Lung (tissue), 16 donors: ENCODE measurements around the gene CLN3. TPM values are rescaled to one million over a fixed set of nuclear protein-coding genes. Genes with fewer than 3 reads are reported as not detected.

Experiments used
- ATAC-seq: fragments of 200-7000 bp; cut with Tn5 transposase; one replicate; pipeline ENCODE4 v1.9.1; 2020; ENCODE audit warnings: moderate number of reproducible peaks; ENCODE audit not compliant: insufficient read depth, low FRiP score
- DNase-seq, 3 donors: peaks; one replicate each; pipeline ENCODE4 v3.0.0-alpha.2; 2013 to 2017
- H3K27ac ChIP-seq, 2 donors: one replicate each; pipeline ENCODE4 v1.5.1; 2013; ENCODE audit warnings: mild to moderate bottlenecking in 2 of 2, moderate library complexity in 2 of 2, control low read depth in 1 of 2, inconsistent platforms in 1 of 2, low read depth in 1 of 2, low read length in 1 of 2
- H3K27me3 ChIP-seq, 3 donors: one replicate each; pipeline ENCODE4 v1.5.1; 2013; ENCODE audit warnings: low read length in 2 of 3; ENCODE audit not compliant: control insufficient read depth in 3 of 3, insufficient read depth in 3 of 3
- H3K36me3 ChIP-seq, 4 donors: one replicate each; pipeline ENCODE4 v1.5.1; 2013; ENCODE audit warnings: low read length in 4 of 4, mild to moderate bottlenecking in 1 of 4, moderate library complexity in 1 of 4; ENCODE audit not compliant: control insufficient read depth in 4 of 4, insufficient read depth in 4 of 4
- H3K4me1 ChIP-seq, 5 donors: one replicate each; pipeline ENCODE4 v1.5.1; 2013; ENCODE audit warnings: low read length in 5 of 5, mild to moderate bottlenecking in 2 of 5, moderate library complexity in 1 of 5; ENCODE audit not compliant: control insufficient read depth in 5 of 5, insufficient read depth in 5 of 5
- H3K4me3 ChIP-seq: one replicate; pipeline ENCODE4 v1.5.1; 2013; ENCODE audit warnings: mild to moderate bottlenecking, control low read depth, moderate library complexity
- H3K9ac ChIP-seq, 2 donors: one replicate each; pipeline ENCODE4 v1.5.1; 2013; ENCODE audit warnings: low read length in 2 of 2, control low read depth in 1 of 2; ENCODE audit not compliant: insufficient read depth in 1 of 2
- H3K9me3 ChIP-seq, 4 donors: one replicate each; pipeline ENCODE4 v1.5.1; 2013; ENCODE audit warnings: low read length in 3 of 4, mild to moderate bottlenecking in 1 of 4, moderate library complexity in 1 of 4; ENCODE audit not compliant: control insufficient read depth in 4 of 4, insufficient read depth in 3 of 4
- CTCF ChIP-seq: IDR thresholded peaks from 2 replicates; pipeline ENCODE4 v1.5.1; 2012; ENCODE audit warnings: mild to moderate bottlenecking; ENCODE audit errors: control extremely low read depth, extremely low read depth
- WGBS, 2 donors: extraction: QIAGEN DNeasy Blood & Tissue Kit; methylation state at CpG; one replicate each; pipeline ENCODE4 v1.1.7; 2013; 5-methylcytosine and 5-hydroxymethylcytosine counted together
- long read RNA-seq, 5 donors: transcript quantifications; one replicate each; lab custom pipeline, GENCODE V29; 2026
- polyA plus RNA-seq, 2 donors: library from polyadenylated mRNA; stranded (reverse); fragments of 200-250 nt; gene quantifications; one replicate each; pipeline ENCODE4 v1.2.1, GENCODE V29; 2013
- total RNA-seq, 2 donors: library from RNA; depleted of rRNA in 1 of 2; stranded (reverse); fragments of >200 nt in 1 of 2; gene quantifications; one replicate each; pipeline ENCODE4 v1.2.1, GENCODE V29; 2014 to 2021
- donor health status: control.
- donor health status: control.
- donor health status: Bipolar disorder and iron deficiency.
- donor health status: healthy.
- donor health status: DM: yes; HTN: yes; CAD: no.

The CLN3 gene
- total RNA-seq (10 to 100 TPM; 42.4 to 64.8 TPM), polyA plus RNA-seq (10 to 100 TPM; 50.1 to 62.2 TPM)
- long read RNA-seq, donor 1, partial matches to known transcripts, result 0 of 9 reads
- long read RNA-seq, donor 1, other reads (novel, unspliced or antisense), result 0 of 9 reads
- long read RNA-seq, donor 2, partial matches to known transcripts, result 0 of 4 reads
- long read RNA-seq, donor 2, other reads (novel, unspliced or antisense), result 0 of 4 reads
- long read RNA-seq, donor 3, partial matches to known transcripts, result 0 of 3 reads
- long read RNA-seq, donor 3, other reads (novel, unspliced or antisense), result 0 of 3 reads
- long read RNA-seq, donor 4, partial matches to known transcripts, result 0 of 1 reads
- long read RNA-seq, donor 4, other reads (novel, unspliced or antisense), result 0 of 1 reads
- long read RNA-seq, donor 5, partial matches to known transcripts, result 0 of 6 reads
- long read RNA-seq, donor 5, other reads (novel, unspliced or antisense), result 0 of 6 reads

DNA sequence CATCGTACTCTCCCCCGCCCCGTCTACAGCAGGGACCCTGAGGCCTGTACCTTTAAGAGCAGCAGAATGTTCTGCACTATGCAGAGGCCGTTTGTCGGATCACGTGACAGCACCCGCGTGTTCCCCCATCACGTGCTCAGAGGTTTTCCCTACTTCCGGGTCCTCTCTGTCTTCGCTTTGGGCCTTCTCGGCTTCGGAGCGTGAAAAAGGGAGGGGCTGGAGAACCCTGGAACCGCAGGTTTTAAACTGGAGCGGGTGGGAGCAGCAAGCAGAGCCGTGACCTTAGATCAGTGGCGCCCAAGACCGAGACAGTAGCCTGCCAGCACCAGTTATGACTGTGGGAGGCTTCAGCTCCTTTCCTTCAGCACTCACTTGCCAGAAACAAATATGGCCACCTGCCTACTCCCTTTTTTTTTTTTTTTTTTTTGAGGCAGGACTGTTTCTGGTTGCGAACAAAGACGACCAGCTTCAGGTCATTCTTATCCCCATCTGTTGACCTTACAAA, at the start of gene CLN3:
TSS of gene CLN3 (minus strand) at position 105 of the 505 bp plus-strand sequence. CDS start 315 bp downstream, outside the sequence.
- Histone ChIP-seq H3K9me3 (no peaks in the 10 kb centered on the region), H3K4me1 (no peaks in the 10 kb centered on the region), H3K36me3 (peaks cover 0 to 12% (median 8%) of the 10 kb centered on the region in 4 donors), H3K27ac (peak within 1 kb of the TSS; percentile 92 to 98), H3K27me3 (no peaks in the 10 kb centered on the region), H3K4me3 (peak within 1 kb of the TSS; percentile 97), H3K9ac (peak within 1 kb of the TSS; percentile 81 to 87)
- TF ChIP-seq CTCF, result no peak
- peak; percentile 94 to 97 (median 97) for DNase-seq
- peak; percentile 90 for ATAC-seq
- WGBS, 2 donors, result 0% methylated on average over 21 of the region's 21 CpGs

- no peaks in the 10 kb centered on the region for H3K27me3 ChIP-seq
- H3K4me1 ChIP-seq, result peaks cover 0 to 19% (median 6%) of the 10 kb centered on the region in 5 donors
- H3K9me3 ChIP-seq, result peaks cover 0 to 3% (median 0%) of the 10 kb centered on the region in 4 donors
- peaks cover 0 to 5% (median 0%) of the 10 kb centered on the region in 4 donors for H3K36me3 ChIP-seq
- TF ChIP-seq CTCF, result no peak
- 83 to 89% methylated on average over 3 of the region's 3 CpGs for WGBS, 2 donors
- no peak overlapping the region for H3K9ac ChIP-seq
- no peak overlapping the region for H3K27ac ChIP-seq
- H3K4me3 ChIP-seq, result no peak overlapping the region
- ATAC-seq (no peak), DNase-seq (peak in 1 of 3 donors; percentile 14)
Observed at GRCh38 chr16:28540346-28540745, 48.5 kb upstream of the CLN3 start.

GRCh38 chr16:28538733-28539596, 47.1 kb upstream of the CLN3 start, which contains the start of gene NUPR1:
NUPR1 (minus strand) TSS chr16:28538974; CDS start chr16:28538907, 67 bp downstream.
- H3K9me3 ChIP-seq, result peaks cover 0 to 3% (median 0%) of the 10 kb centered on the region in 4 donors
- DNase-seq (peak; percentile 93 to 98 (median 97)), ATAC-seq (peak; percentile 83)
- WGBS, 2 donors, result 28 to 66% methylated on average over 22 of the region's 22 CpGs
- peak within 1 kb of the TSS; percentile 75 for H3K4me3 ChIP-seq
- peak within 1 kb of the TSS; percentile 91 to 93 for H3K27ac ChIP-seq
- H3K36me3 ChIP-seq, result peaks cover 0 to 5% (median 0%) of the 10 kb centered on the region in 4 donors
- no peaks in the 10 kb centered on the region for H3K27me3 ChIP-seq
- peaks cover 3 to 19% (median 6%) of the 10 kb centered on the region in 5 donors for H3K4me1 ChIP-seq
- no peak for TF ChIP-seq CTCF
- H3K9ac ChIP-seq, result peak within 1 kb of the TSS; percentile 48 to 65
